HepG2 (cell line): ENCODE measurements around the gene RPS6KL1. TPM values are rescaled to one million over a fixed set of nuclear protein-coding genes. Genes with fewer than 3 reads are reported as not detected.
A peak's percentile ranks its signal among the peaks of the same experiment; 100 is the strongest.

ENCODE experiments used
- CENPT ChIP-seq: sonication (generic); formaldehyde crosslinking; IDR thresholded peaks from 2 replicates; pipeline ENCODE4 v1.8.0; 2022; ENCODE audit warnings: low read depth, mild to moderate bottlenecking, moderate library complexity, missing genetic modification reagents
- KLF6 ChIP-seq: IDR thresholded peaks from 2 replicates; pipeline ENCODE4 v1.8.0; 2016; ENCODE audit warnings: missing biosample characterization, missing genetic modification reagents
- RFXANK ChIP-seq: IDR thresholded peaks from 2 replicates; pipeline ENCODE4 v1.6.1; 2016
- SAP130 ChIP-seq: IDR thresholded peaks from 2 replicates; pipeline ENCODE4 v1.6.1; 2016; ENCODE audit warnings: low read depth
- SKI ChIP-seq: fragments of 450-650 bp; IDR thresholded peaks from one replicate; pipeline ENCODE4 v1.6.1; 2018; ENCODE audit warnings: mild to moderate bottlenecking; ENCODE audit not compliant: partially characterized antibody
- SOX6 ChIP-seq, 2 experiments: fragments of 450-650 bp in 1 of 2; sonication (generic) in 1 of 2; formaldehyde crosslinking in 1 of 2; IDR thresholded peaks; 2 replicates each; pipeline versions ENCODE4 v1.4.0 to v1.6.1; 2017 to 2020; ENCODE audit warnings: antibody characterized with exemption in 1 of 2, mild to moderate bottlenecking in 1 of 2, missing genetic modification reagents in 1 of 2
- SP1 ChIP-seq, 2 experiments: fragments of 450-650 bp in 1 of 2; sonication (generic) in 1 of 2; formaldehyde crosslinking in 1 of 2; IDR thresholded peaks; 2 replicates each; pipeline versions ENCODE4 v1.4.0 to v1.6.1; 2016 to 2020; ENCODE audit warnings: missing genetic modification reagents in 1 of 2
- ZBTB42 ChIP-seq: sonication (generic); formaldehyde crosslinking; IDR thresholded peaks from 2 replicates; pipeline ENCODE4 v1.5.0; 2020; ENCODE audit warnings: mild to moderate bottlenecking, missing genetic modification reagents
- ZNF138 ChIP-seq: sonication (generic); formaldehyde crosslinking; IDR thresholded peaks from 2 replicates; pipeline ENCODE4 v1.5.0; 2020; ENCODE audit warnings: mild to moderate bottlenecking, low read depth, missing genetic modification reagents
- ZNF326 ChIP-seq: sonication (generic); formaldehyde crosslinking; IDR thresholded peaks from 2 replicates; pipeline ENCODE4 v1.4.0; 2020; ENCODE audit warnings: missing genetic modification reagents, borderline replicate concordance
- ZNF354B ChIP-seq: sonication (generic); formaldehyde crosslinking; IDR thresholded peaks from 2 replicates; pipeline ENCODE4 v1.8.0; 2022; ENCODE audit warnings: mild to moderate bottlenecking, missing genetic modification reagents
- ZNF547 ChIP-seq: sonication (generic); formaldehyde crosslinking; IDR thresholded peaks from 2 replicates; pipeline ENCODE4 v1.5.1; 2020; ENCODE audit warnings: mild to moderate bottlenecking, missing genetic modification reagents
- ZNF672 ChIP-seq: sonication (generic); formaldehyde crosslinking; IDR thresholded peaks from 2 replicates; pipeline ENCODE4 v1.8.1; 2022; ENCODE audit warnings: missing genetic modification reagents
- polyA plus RNA-seq, 8 experiments: library from polyadenylated mRNA; depleted of rRNA in 3 of 8; stranded (reverse) in 7 of 8; unstranded in 1 of 8; fragments of >200 nt; fragmentation: Illumina TruSeq in 4 of 8; extraction: Trizol in 4 of 8; gene quantifications; 2 replicates each; pipeline versions ENCODE4 v1.2.1 to v1.2.3, GENCODE V29; 2011 to 2016; ENCODE audit warnings: low read depth in 4 of 8, missing spikeins in 1 of 8, mixed read lengths in 1 of 8; ENCODE audit not compliant: insufficient read depth in 1 of 8
- total RNA-seq, 5 experiments: library from RNA; depleted of rRNA; stranded (reverse); fragments of >200 nt; fragmentation: Illumina TruSeq; extraction: Trizol; gene quantifications; 2 replicates each; pipeline ENCODE4 v1.2.3, GENCODE V29; 2016; ENCODE audit warnings: low read depth in 1 of 5
- TF ChIP-seq, protein P1 (sequence below): sonication (generic); formaldehyde crosslinking; IDR thresholded peaks from 2 replicates; pipeline ENCODE4 v1.5.0; 2020; ENCODE audit warnings: mild to moderate bottlenecking, missing genetic modification reagents, moderate library complexity
- TF ChIP-seq, protein P2 (sequence below): sonication (generic); formaldehyde crosslinking; IDR thresholded peaks from 2 replicates; pipeline ENCODE4 v1.4.0; 2020; ENCODE audit warnings: mild to moderate bottlenecking, missing genetic modification reagents
- TF ChIP-seq, protein P3 (sequence below), 2 experiments: fragments of 450-650 bp in 1 of 2; sonication (generic) in 1 of 2; formaldehyde crosslinking; IDR thresholded peaks; 2 replicates each; pipeline versions ENCODE4 v1.5.0 to v1.8.0; 2020 to 2022; ENCODE audit warnings: mild to moderate bottlenecking in 1 of 2, missing genetic modification reagents in 1 of 2
- TF ChIP-seq, protein P4 (sequence below): fragments of 450-650 bp; IDR thresholded peaks from 2 replicates; pipeline ENCODE4 v1.6.1; 2016
- TF ChIP-seq, protein P5 (sequence below): sonication (generic); formaldehyde crosslinking; IDR thresholded peaks from 2 replicates; pipeline ENCODE4 v1.4.0; 2020; ENCODE audit warnings: mild to moderate bottlenecking, missing genetic modification reagents

The RPS6KL1 gene
- total and polyA plus RNA-seq, 2 of the 13 experiments (the other 11 are each of a cell fraction or from before 2014, with no cell fraction given): 6.5 to 11.5 TPM

DNA sequence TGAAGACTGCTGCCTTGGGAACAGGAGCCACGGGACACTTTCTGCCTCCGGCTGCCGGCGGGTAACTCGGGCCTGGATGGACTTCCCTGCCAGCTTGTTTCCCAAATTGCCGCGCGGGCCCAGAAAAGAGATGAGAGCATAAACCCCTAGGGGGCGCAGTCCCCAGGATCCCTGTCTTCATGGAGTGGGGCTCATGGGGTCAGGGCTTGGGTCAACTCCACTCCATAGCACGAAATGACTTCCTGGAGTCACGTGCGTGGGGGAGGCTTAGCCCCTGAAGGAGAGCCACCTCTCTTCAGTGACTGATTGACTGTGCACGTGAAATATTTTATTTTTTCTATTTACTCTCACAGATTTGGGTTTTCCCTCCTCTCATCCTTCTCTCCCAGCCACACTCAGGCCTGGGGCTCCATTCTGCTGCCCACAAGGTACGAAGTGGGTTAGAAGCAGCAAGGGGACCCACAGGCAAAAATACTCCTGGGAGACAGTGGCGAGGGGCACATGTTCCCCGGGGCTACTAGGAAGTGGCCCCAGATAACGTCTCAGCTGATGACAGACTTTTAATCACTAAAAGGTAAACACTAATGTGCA lies 22.3 kb upstream of the RPS6KL1 start (continued):
- TF ChIP-seq, protein P1, sequence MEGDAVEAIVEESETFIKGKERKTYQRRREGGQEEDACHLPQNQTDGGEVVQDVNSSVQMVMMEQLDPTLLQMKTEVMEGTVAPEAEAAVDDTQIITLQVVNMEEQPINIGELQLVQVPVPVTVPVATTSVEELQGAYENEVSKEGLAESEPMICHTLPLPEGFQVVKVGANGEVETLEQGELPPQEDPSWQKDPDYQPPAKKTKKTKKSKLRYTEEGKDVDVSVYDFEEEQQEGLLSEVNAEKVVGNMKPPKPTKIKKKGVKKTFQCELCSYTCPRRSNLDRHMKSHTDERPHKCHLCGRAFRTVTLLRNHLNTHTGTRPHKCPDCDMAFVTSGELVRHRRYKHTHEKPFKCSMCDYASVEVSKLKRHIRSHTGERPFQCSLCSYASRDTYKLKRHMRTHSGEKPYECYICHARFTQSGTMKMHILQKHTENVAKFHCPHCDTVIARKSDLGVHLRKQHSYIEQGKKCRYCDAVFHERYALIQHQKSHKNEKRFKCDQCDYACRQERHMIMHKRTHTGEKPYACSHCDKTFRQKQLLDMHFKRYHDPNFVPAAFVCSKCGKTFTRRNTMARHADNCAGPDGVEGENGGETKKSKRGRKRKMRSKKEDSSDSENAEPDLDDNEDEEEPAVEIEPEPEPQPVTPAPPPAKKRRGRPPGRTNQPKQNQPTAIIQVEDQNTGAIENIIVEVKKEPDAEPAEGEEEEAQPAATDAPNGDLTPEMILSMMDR (CRISPR knock-in tag): peak; percentile 61
- no peak for TF ChIP-seq CENPT (CRISPR knock-in tag)
- no peak for TF ChIP-seq ZNF354B
- TF ChIP-seq, protein P2, sequence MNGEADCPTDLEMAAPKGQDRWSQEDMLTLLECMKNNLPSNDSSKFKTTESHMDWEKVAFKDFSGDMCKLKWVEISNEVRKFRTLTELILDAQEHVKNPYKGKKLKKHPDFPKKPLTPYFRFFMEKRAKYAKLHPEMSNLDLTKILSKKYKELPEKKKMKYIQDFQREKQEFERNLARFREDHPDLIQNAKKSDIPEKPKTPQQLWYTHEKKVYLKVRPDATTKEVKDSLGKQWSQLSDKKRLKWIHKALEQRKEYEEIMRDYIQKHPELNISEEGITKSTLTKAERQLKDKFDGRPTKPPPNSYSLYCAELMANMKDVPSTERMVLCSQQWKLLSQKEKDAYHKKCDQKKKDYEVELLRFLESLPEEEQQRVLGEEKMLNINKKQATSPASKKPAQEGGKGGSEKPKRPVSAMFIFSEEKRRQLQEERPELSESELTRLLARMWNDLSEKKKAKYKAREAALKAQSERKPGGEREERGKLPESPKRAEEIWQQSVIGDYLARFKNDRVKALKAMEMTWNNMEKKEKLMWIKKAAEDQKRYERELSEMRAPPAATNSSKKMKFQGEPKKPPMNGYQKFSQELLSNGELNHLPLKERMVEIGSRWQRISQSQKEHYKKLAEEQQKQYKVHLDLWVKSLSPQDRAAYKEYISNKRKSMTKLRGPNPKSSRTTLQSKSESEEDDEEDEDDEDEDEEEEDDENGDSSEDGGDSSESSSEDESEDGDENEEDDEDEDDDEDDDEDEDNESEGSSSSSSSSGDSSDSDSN: 0 out of 2 replicates have a peak, but pooled peaks have one; percentile 24
- TF ChIP-seq SOX6 (IDR thresholded peaks at IDR 0.05): no peak
- no peak for TF ChIP-seq SOX6 (CRISPR knock-in tag; IDR thresholded peaks at IDR 0.05)
- TF ChIP-seq ZBTB42 (CRISPR knock-in tag): no peak
- no peak for TF ChIP-seq ZNF138
- TF ChIP-seq SAP130 (CRISPR knock-in tag): peak; percentile 70; the same call in 1 of the 2 replicates
- no peak for TF ChIP-seq KLF6 (CRISPR knock-in tag)
- no peak for TF ChIP-seq RFXANK
- TF ChIP-seq, protein P3, sequence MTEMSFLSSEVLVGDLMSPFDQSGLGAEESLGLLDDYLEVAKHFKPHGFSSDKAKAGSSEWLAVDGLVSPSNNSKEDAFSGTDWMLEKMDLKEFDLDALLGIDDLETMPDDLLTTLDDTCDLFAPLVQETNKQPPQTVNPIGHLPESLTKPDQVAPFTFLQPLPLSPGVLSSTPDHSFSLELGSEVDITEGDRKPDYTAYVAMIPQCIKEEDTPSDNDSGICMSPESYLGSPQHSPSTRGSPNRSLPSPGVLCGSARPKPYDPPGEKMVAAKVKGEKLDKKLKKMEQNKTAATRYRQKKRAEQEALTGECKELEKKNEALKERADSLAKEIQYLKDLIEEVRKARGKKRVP (CRISPR knock-in tag; IDR thresholded peaks at IDR 0.05): peak in 1 of 2 experiments; percentile 84; a peak in 2 of 4 replicates
- TF ChIP-seq, protein P4, sequence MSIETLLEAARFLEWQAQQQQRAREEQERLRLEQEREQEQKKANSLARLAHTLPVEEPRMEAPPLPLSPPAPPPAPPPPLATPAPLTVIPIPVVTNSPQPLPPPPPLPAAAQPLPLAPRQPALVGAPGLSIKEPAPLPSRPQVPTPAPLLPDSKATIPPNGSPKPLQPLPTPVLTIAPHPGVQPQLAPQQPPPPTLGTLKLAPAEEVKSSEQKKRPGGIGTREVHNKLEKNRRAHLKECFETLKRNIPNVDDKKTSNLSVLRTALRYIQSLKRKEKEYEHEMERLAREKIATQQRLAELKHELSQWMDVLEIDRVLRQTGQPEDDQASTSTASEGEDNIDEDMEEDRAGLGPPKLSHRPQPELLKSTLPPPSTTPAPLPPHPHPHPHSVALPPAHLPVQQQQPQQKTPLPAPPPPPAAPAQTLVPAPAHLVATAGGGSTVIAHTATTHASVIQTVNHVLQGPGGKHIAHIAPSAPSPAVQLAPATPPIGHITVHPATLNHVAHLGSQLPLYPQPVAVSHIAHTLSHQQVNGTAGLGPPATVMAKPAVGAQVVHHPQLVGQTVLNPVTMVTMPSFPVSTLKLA: no peak
- TF ChIP-seq SKI: no peak
- TF ChIP-seq ZNF672: no peak
- TF ChIP-seq, protein P5, sequence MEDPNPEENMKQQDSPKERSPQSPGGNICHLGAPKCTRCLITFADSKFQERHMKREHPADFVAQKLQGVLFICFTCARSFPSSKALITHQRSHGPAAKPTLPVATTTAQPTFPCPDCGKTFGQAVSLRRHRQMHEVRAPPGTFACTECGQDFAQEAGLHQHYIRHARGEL (CRISPR knock-in tag): no peak
- TF ChIP-seq ZNF547 (CRISPR knock-in tag): no peak
- TF ChIP-seq ZNF326 (CRISPR knock-in tag): no peak
- no peak for TF ChIP-seq SP1 (IDR thresholded peaks at IDR 0.05)
- no peak for TF ChIP-seq SP1 (CRISPR knock-in tag; IDR thresholded peaks at IDR 0.05)
